OCI-M2 (cell line): ENCODE measurements around the gene RIMS4.

Experiments
- DNase-seq: peaks from one replicate; lab custom pipeline; 2025; ENCODE audit not compliant: unreplicated experiment; lab: John Stamatoyannopoulos, UW

Gene RIMS4

GRCh38 chr20:44703183-44703925, 107.0 kb downstream of the RIMS4 start:
- no peak for DNase-seq

DNA sequence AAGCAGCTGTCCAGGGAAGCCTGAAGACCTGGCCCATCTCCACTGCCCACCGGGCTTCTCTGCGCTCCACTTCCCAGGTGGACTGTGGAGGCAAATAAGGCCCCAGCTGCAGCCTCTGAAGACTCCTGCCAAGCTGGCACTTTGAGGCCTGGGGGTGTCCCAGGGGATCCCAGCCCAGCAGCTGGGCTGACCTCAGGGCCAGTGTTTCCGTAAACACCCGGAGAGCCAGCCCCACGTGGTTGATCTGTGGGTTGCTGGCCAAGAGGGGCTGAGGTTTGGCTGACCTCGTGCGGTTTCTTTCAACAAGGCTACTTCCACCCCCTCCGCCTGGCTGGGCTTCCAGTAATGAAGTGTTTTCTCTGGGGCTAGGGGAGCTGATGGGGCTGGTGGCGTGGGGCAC, 107.6 kb downstream of the RIMS4 start:
- no peak for DNase-seq

GRCh38 chr20:44701858-44702256, 108.5 kb downstream of the RIMS4 start:
- no peak for DNase-seq
